Coronary artery (tissue), 2 donors: ENCODE measurements around the gene RAMAC.
A peak's percentile ranks its signal among the peaks of the same experiment; 100 is the strongest.

ENCODE experiments used
- DNase-seq: peaks from one replicate; pipeline ENCODE4 v3.0.0-alpha.2; 2017; ENCODE audit warnings: low spot score
- H3K27ac ChIP-seq, 2 donors: fragments of 200-600 bp; sonication (generic); one replicate each; pipeline ENCODE4 v1.5.1; 2016 to 2019
- H3K4me3 ChIP-seq: fragments of 200-600 bp; sonication (generic); 2 replicates; pipeline ENCODE4 v1.5.1; 2016; ENCODE audit warnings: mild to moderate bottlenecking, moderate library complexity
- TF ChIP-seq, protein P1 (sequence below): fragments of 200-600 bp; sonication (generic); IDR thresholded peaks from one replicate; pipeline ENCODE4 v1.5.1; 2019; ENCODE audit warnings: antibody characterized with exemption

RAMAC gene

DNA sequence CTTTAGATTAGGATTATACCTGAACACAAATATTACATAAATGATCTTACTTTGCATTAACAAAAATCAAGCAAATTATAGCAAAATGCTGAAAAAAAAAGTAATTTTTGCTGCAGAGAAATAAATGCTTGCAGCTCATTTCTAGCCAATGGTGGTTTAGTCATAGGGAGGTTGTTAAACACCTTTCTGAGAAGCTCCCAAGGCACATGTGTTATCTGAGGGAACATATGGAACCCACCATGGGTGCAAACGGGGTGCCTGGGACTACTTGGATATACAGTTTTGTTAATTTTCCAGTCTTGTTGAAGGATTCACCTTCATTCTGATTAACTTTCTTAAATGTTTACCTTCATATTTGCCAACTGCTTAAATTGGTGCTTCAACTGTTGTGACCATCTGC, 8.9 kb upstream of the RAMAC start:
- no peak overlapping the region for H3K27ac ChIP-seq
- TF ChIP-seq, protein P1, sequence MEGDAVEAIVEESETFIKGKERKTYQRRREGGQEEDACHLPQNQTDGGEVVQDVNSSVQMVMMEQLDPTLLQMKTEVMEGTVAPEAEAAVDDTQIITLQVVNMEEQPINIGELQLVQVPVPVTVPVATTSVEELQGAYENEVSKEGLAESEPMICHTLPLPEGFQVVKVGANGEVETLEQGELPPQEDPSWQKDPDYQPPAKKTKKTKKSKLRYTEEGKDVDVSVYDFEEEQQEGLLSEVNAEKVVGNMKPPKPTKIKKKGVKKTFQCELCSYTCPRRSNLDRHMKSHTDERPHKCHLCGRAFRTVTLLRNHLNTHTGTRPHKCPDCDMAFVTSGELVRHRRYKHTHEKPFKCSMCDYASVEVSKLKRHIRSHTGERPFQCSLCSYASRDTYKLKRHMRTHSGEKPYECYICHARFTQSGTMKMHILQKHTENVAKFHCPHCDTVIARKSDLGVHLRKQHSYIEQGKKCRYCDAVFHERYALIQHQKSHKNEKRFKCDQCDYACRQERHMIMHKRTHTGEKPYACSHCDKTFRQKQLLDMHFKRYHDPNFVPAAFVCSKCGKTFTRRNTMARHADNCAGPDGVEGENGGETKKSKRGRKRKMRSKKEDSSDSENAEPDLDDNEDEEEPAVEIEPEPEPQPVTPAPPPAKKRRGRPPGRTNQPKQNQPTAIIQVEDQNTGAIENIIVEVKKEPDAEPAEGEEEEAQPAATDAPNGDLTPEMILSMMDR, result no peak
- H3K4me3 ChIP-seq, result no peak overlapping the region
- DNase-seq, result no peak

DNA sequence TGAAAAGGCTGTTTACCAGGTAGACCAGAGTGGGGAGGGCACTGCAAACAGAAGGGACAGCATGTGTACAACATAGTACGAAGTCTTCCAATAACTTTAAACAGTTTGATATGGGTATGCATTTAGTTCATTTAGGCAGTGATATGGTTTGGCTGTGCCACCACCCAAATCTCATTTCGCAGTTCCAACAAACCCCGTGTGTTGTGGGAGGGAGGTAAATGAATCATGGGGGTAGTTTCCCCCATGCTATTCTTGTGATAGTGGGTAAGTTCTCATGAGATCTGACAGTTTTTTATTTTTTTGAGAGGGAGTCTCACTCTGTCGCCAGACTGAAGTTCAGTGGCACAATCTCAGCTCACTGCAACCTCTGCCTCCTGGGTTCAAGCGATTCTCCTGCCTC, 7.6 kb upstream of the RAMAC start:
- Histone ChIP-seq H3K27ac (no peak overlapping the region), H3K4me3 (no peak overlapping the region)
- TF ChIP-seq, protein P1, result no peak
- DNase-seq, result no peak

DNA sequence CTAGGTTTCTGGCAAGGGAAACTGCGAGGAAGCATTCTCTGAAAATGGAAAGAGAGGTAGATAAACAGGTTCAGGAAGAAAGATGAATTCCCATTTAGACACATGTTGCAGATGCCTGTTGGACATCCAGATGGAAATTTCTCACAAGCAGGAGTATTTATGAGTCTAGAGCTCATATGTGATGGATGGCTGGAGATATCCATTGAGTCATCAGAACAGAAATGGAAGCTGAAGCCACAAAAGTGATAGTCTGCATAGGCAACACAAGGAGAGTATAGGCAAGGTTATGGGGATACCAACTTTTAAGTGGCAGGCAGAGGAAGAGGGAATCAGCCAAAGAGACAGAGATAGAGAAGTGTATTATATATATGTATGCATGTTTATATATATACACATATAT, 6.3 kb upstream of the RAMAC start:
- no peak for DNase-seq
- H3K27ac ChIP-seq, result no peak overlapping the region
- no peak overlapping the region for H3K4me3 ChIP-seq
- TF ChIP-seq, protein P1, result no peak

DNA sequence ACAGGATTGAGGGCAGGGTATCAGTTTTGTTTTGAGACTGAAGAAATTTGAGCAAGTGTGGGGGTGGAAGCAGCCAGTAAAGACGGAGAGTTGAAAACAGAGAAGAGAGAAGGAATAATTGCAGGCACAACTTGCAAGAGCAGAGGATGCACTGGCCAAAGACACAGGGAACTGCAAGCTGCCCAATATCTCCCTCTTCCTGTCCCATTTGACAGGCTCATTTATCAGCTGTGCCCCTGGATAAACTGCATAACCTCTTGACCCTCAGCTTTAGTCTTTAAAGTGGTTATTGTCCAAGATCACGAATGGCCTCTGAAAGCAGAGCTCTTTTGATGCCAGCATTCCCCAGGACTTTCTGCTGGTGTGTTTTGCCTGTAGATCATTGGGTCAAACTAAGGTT, 5.0 kb upstream of the RAMAC start:
- no peak for DNase-seq
- no peak overlapping the region for H3K27ac ChIP-seq
- H3K4me3 ChIP-seq, result no peak overlapping the region
- TF ChIP-seq, protein P1, result no peak

DNA sequence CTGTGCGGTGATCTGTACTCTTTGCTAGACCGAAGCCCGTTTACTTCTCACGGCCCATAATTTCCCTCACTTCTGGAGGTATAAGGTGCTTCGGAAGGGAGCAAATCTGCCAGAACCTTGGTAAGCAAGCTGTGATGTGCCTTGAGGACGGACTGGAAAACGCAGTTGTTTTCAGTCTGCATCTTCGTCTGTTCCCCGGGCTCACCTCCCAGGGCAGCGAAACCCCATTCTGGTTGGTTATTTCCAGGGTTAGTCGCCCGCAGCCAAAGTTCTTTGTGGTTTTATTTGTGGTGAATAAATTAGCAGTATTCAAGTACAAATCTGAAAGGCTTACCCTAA, 401 bp downstream of the RAMAC start:
- DNase-seq, result no peak
- TF ChIP-seq, protein P1, result no peak
- Histone ChIP-seq H3K4me3 (peak overlapping the region; percentile 75), H3K27ac (peak overlapping the region; percentile 55 to 70)

DNA sequence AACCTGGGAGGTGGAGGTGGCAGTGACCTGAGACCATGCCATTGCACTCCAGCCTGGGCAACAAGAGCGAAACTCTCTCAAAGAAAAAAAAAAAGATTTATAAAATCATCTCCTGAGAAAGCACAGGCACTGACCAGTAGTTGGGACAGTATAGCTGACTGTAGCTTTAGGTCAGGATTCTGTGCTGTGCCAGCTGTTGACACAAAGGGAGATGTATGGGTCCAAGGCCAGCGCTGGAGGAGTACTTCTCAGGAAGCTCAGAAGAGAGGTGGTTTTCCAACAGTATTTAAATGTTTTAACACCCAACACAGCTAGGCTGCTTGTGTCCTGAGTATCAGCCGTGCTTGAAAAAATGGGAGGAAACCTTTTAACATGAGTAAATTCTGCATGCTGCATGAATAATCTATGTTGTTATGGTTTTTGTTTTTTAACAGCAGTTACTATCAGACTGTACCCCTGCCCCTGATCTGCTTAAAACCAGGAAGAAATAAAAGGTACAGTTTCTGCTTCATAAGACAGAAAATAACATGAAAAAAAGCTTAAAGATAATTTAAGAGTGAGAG, 6.5 kb downstream of the RAMAC start:
- Histone ChIP-seq H3K4me3 (no peak overlapping the region), H3K27ac (no peak overlapping the region)
- no peak for DNase-seq
- TF ChIP-seq, protein P1, result no peak

DNA sequence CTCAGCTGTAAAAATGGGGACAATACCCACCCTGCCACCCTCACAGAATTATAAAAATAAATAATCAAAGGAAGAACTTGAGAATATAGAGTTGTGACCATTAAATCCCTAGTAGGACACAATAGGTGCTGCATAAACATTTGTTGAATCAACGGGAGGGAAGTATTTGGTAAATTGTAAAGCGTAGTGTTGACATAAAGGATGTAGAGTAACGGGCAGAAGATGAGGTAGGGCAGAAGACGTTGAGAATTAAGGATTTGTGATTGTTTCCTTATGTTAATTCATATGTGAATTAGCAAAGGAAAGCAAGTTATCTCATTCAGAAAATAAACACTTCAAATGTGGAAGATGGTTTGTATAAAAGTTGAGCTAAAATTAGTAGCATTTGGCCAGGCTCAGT, 7.1 kb downstream of the RAMAC start:
- Histone ChIP-seq H3K4me3 (no peak overlapping the region), H3K27ac (no peak overlapping the region)
- DNase-seq, result no peak
- TF ChIP-seq, protein P1, result no peak
